HG02642 (cell line): ENCODE results near the gene UTP18.
"Not testable (repeated sequence)": the region's sequence is repeated elsewhere in the genome, so short reads cannot be mapped to it uniquely, and the experiment has no call there.

Experiments
- ATAC-seq: cut with Tn5 transposase; IDR thresholded peaks from one replicate; pipeline ENCODE4 v1.9.1; 2021; ENCODE audit warnings: mild to moderate bottlenecking; ENCODE audit not compliant: unreplicated experiment, poor library complexity

UTP18 gene

GRCh38 chr17:51260237-51261023 lies at the start of gene UTP18:
UTP18 (plus strand) TSS chr17:51260546; CDS start chr17:51260585, 39 bp downstream.
- peak; percentile 77 for ATAC-seq

DNA sequence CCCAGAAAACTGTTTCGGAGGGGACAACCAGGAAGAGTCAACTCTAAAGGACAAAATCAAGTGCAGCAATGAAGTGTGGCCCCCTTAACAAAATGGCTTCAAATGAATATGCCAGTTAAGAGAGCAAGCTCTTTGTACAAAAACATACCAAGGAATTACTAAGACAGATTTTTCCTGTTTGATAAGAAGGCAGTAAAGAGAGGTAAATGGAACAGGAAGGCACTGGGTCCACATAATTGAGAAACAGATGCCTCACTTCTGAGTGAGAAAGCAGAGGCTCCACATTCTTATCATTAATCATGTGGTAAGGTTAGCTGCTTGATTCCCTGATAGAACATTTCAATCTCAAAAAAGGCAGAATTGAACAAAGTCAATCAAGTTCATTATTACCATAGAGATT lies 45.4 kb upstream of the UTP18 start:
- no peak for ATAC-seq

DNA sequence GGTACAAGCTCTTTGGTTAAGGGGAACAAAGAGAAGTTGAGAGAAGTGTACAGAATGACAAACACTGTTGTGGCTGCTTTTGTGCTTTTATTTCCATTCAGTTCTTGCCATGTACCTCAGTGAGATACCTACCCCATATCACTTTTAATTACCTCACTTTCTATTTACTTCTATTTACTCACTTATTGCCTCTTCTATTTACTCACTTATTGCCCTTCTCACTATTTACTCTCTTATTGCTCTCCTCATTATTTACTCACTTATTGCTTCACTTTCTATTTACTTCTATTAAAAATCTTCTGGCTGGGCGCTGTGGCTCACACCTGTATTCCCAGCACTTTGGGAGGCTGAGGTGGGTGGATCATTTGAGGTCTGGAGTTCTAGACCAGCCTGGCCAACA lies 42.4 kb upstream of the UTP18 start:
- no peak for ATAC-seq

GRCh38 chr17:51221322-51221721 lies 39.0 kb upstream of the UTP18 start:
- no peak for ATAC-seq

DNA sequence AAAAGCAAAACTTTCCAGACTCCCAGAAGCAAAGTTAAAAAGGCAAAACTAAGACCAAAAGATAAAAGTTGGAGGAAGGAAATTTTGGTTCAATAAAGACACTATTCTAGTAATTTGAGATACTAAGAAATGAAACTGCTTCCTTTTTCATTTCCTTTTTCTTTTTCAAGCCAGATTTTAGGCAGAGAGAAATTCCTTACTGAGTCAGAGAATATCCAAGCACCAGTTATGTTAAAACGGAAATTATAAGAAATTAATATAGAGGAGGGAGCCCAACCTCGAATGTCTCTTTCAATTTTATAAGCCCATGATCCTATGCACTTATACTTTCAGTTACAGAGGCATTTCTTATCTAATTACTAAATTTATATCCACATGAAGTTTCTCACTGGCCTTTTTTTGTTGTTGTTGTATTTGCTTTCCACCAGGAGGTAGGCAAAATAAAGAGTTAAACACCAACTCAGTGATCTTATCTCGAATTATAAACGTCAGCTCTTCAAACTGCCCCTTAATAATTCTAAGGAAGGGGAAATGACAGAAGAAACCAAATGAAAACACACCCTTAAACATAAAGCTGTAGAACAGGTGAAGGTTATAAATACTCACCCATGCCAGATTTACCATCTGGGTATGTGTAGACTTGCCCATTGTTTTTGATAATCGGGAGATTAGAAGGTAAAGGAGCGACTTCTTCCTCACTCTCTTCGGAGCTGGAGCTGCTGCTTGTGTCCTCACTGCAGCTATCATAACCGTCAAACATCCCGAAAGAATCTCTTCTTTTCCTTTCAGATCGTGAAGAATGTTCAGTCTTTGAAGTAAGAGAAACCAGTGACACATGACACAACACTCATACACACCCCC lies 35.7 kb upstream of the UTP18 start:
- ATAC-seq: no peak

DNA sequence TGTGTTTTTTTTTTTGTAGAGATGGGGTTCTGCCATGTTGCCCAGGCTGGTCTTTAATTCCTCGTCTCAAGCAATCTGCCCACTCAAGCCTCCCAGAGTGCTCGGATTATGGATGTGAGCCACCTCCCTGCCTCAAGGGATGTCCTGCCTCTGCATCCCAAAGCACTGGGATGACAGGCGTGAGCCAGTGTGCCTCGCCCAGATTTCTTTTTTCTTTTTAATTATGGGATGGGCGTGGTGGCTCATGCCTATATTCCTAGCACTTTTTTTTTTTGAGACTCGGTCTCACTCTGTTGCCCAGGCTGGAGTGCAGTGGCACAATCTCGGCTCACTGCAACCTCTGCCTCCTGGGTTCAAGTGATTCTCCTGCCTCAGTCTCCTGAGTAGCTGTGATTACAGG lies 34.8 kb upstream of the UTP18 start:
- not testable (repeated sequence) for ATAC-seq

- ATAC-seq: no peak
Observed at GRCh38 chr17:51228161-51228560, 32.2 kb upstream of the UTP18 start.

GRCh38 chr17:51229889-51230288 lies 30.5 kb upstream of the UTP18 start:
- ATAC-seq: no peak

DNA sequence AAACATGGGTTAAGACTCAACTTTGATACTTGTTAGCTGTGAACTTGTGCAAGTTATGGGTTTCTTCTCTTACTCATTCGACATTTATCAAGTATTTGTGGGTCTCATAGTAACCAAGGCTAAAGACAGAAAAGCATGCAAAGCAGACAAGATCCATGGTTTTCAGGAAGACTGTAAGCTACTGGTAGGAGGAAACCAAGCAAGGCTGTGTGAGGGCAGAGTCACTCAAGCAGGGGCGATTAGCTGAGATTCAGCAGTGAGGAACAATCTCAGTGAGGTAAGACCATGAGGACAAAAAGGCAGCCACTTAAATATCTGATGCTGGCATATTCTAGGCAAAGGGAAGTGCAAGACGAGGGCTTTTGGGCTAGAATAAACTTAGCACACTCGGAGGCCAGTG lies 30.0 kb upstream of the UTP18 start:
- ATAC-seq: no peak

DNA sequence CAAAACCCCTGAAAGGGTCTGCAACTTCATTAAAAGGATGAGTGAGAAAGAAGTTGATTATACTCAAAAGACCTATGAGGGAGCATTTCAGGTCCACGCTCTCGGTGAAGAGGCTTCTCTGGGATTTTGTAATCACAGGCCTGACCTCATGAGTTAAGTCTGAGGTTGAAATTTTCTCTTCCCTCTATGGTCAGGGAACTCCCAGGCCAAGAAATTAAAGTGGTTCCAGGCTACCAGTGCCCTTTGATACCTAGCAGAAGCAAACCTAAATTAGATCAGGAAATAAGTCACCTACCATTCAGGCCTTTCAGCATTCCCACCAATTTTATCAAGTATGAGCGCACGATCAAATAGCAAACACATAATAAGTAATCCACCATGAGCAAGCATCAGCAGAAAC lies 28.3 kb upstream of the UTP18 start:
- ATAC-seq: no peak

DNA sequence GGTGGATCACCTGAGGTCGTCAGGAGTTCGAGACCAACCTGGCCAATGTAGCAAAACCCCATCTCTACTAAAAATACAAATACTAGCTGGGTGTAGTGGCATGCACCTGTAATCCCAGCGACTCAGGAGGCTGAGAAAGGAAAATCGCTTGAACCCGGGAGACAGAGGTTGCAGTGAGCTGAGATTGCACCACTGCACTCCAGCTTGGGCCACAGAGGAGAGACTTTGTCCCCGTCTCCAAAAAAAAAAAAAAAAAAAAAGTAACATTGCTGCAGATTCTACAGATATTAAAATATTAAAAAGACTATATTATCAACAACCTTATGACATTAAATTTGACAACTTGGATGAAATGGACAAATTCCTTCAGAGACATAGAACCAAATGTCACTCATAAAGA lies 26.2 kb upstream of the UTP18 start:
- ATAC-seq: no peak

- ATAC-seq: peak; percentile 80
Observed at GRCh38 chr17:51238255-51238887, 22.0 kb upstream of the UTP18 start.

GRCh38 chr17:51240275-51240674 lies 20.1 kb upstream of the UTP18 start:
- ATAC-seq: no peak

DNA sequence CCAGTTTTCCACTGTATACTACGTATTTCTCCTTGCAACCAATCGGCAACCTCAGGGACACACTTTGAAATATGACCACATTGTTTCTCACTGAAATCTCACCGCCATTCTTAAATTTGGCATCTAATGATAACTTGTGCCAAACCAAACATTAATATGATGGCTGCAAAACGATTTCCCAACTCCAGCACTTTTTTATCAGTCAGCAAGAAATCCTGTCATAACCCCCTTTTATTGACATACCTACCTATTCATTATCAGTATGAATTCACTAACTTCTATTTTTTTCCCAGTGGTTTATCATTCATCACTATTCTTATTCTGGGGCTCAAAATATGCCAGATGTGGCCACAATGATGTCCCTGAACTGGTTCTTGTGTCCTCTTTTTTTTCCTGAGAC lies 16.3 kb upstream of the UTP18 start:
- no peak for ATAC-seq

DNA sequence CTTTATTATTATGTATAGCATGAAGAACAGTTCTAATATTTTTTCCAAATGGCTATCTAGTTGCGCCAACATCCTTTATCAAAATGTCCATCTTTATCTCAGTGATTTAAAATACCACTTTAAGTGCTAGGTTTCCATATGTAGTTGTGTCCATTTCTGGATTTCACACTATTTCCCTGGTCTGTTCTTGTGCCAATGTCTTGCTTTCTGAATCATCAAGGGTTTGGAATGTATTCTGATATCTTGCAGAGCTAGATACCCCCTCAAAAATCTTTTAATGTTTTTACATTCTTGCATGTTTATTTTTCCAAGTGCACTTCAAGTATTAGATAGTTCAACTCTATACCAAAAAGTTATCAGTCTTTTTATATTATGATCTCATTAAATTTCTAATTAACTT lies 14.8 kb upstream of the UTP18 start:
- no peak for ATAC-seq

DNA sequence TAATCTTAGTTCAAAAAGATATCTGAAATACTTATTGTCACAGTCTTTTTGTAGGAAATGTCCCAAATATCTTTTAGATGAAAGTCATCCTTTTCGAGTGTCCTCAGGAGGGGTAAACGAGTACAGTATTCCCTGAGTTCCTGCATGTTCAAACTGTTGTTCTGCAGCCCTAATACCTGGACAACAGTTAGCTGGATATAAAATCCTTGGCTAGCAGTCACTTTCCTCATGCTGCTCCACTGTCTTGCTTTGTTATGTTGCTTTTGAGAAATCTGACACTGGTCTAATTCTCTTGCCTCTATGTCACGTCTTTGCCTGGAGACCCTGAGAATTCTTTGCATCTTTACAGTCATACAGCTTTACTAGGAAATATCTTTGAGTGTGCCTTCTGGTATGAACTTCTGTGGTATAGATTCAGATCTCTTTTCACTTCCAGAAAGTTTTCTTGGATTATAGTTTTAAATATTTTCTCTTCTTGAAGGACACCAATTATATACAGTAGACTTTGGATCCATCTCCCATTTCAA lies 10.0 kb upstream of the UTP18 start:
- no peak for ATAC-seq

DNA sequence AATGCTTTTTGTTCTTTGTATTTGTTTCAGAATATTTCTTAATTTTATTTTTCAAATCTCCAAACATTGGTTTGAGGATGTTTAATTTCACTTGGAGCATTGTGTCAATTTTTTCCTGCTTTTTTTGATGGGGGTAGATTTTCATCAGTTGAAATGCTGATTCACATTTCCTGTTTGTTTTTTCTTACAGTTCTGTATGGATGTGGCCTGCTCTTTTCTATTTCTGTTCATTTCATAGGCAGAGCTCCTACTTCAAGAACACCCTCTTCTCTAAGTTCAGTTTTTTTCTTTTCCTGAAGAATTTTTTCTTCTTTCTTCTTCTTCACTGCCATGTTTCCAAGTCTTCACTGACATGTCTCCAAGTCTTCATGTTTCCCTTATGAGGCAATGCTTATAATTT lies 9.3 kb upstream of the UTP18 start:
- no peak for ATAC-seq

DNA sequence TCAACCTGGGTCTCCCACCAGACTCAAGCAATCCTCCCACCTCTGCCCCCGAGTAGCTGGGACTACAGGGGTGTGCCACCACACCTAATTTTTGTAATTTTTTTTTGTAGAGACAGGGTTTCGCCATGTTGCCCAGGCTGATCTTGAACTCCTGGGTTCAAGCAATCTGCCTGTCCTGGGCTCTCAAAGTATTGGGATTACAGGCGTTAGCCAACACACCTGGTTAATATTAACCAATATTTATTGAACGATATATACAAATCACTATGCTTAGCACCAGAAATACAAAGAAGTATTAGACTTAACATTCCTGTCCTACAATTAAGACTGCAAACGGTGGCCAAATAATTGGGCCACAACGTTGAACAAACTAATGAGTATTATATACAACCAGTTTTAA lies 4.7 kb upstream of the UTP18 start:
- no peak for ATAC-seq

DNA sequence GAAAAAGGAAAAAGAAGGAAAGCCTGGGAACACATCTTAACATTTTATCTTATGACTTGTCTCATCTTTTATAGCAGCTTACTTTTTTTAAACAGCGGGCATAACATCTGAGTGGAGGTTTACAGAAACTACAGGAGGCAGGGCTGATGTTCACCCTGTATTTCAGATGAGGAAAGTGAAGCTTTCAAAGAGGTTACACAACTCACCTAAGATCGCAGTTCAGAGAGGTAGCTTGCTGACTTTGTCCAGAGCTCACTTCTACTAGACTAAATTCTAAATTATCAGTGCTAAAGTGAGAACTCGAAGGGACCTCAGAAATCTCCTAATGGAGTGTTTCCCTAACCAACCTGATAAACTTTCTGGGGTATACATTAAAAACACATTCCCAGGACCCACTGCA lies 4.2 kb upstream of the UTP18 start:
- no peak for ATAC-seq

GRCh38 chr17:51257150-51258081 lies 2.9 kb upstream of the UTP18 start:
- no peak for ATAC-seq
